Stimulated activated CD4-positive, alpha-beta T cell treated with anti-CD3 and anti-CD28 coated beads, Interleukin-15, amount 100 ng/mL, for 48 hours (primary cell): ENCODE measurements around the gene ARPC2.

Source experiments
- DNase-seq, 2 donors: peaks; one replicate each; pipeline ENCODE4 v3.0.0-alpha.2; 2020; ENCODE audit warnings: low read depth in 2 of 2

The ARPC2 gene

GRCh38 chr2:218255446-218255845, 38.5 kb downstream of the ARPC2 start:
- no peak for DNase-seq

GRCh38 chr2:218256612-218257350, 39.8 kb downstream of the ARPC2 start:
- no peak for DNase-seq

GRCh38 chr2:218257390-218257981, 40.5 kb downstream of the ARPC2 start:
- peak; percentile 60 to 68 for DNase-seq

- no peak for DNase-seq
Observed at GRCh38 chr2:218259099-218259961, 42.3 kb downstream of the ARPC2 start.

- DNase-seq, result no peak
Observed at GRCh38 chr2:218260166-218260565, 43.2 kb downstream of the ARPC2 start.

- no peak for DNase-seq
Observed at GRCh38 chr2:218260742-218261422, 43.9 kb downstream of the ARPC2 start, which contains the start of gene GPBAR1. TSS of gene GPBAR1 (plus strand) at chr2:218261015. CDS start at chr2:218262725, 1,710 bp downstream.

DNA sequence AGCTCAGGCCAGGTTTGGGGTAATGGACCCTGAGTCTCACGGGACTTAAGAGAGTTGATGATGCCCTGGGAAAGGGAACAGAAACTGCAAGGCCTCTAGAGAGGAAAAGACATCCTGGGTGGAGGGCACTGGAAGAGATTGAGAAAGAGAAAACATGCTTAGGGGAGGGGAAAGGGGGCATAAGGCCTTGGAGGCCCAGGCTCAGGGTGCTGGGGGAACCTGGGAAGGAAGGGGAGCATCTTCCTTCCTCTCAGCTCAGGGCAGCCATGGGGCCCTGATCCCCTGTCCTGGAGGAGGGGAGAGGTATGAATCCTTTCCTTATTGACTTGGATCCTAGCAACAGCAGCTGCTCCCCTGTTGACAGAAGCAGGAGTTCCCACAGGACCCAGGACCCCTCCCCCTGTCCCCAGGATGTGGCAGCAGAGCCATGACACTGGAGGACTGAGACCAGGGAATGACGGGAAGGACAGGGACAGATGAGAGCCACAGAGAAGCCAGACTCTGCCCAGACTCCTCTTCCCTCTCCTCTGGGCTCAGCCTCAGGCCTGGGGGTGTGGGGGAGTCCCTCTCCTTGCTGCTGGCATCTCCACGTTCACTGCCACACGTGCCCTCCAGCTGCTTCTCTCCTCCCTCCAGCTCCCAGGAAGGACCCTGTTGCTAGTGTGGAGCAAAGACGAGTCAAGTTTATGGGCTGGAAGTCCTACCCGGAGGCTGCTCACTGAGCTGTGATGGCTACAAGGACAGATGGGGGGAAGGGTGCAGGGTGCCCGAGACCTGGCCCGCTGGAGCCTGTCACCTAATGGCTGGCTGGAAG, 44.6 kb downstream of the ARPC2 start:
- DNase-seq, result no peak

DNA sequence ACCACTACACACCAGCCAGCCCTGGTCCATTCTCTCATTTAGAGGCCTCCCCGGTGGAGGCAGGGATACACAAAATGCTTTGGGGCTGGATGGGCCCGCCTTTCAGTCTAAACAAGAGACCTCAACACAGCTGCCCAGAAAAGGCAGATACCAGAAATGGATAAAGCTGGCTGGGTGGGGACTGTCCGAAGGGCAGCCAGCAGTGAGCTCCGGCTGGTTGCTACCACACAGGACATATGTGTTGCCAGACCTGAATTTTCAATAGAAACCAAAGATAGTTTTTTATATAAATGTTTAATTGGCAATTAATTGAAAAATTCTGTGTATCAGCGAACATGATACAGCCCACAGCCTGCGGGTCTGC, 45.2 kb downstream of the ARPC2 start:
- DNase-seq, result no peak

- no peak for DNase-seq
Observed at GRCh38 chr2:218262631-218263586, 45.9 kb downstream of the ARPC2 start.

DNA sequence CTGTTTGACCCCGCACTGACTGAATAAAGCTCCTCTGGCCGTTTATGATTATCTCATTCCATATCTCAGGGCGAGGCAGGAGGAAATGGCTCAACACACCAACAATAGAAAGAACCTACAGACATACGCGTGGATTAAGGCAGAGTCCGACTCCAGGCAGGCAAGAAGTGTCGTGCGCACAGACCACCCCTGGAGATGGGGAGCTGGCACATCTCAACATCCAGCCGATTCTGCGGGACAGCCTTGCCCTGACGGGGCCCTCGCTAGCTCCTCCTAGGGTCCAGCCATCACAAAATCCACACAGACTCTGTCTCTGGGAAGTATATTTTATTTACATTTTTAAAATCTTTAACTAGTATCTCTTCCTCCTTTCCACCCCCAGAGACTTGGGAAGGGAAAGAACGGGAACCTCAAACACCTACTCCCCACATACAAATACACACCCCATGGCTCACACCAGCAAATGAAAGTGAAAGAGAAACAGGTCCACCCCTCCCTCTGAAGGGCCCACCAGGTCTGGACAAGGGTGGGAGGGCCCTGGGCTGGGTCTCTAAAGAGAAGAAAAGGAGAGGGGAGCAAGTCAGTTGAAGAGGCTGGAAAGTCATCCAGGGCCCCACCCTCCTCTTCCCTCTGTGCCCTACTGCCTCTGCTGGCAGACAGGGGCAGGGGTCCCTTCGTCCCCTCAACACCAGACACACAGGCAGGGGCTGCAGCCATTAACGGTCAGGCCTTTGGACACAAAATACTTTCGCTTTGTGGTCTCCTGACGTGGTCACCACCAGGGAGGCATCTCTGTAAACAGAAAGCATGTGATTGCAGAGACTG, 47.0 kb downstream of the ARPC2 start:
- no peak for DNase-seq

GRCh38 chr2:218264773-218265561, 48.0 kb downstream of the ARPC2 start:
- DNase-seq, result no peak

GRCh38 chr2:218265626-218266025, 48.6 kb downstream of the ARPC2 start:
- DNase-seq, result no peak

- no peak for DNase-seq
Observed at GRCh38 chr2:218266316-218266979, 49.5 kb downstream of the ARPC2 start.

- no peak for DNase-seq
Observed at GRCh38 chr2:218267259-218267658, 50.3 kb downstream of the ARPC2 start.

DNA sequence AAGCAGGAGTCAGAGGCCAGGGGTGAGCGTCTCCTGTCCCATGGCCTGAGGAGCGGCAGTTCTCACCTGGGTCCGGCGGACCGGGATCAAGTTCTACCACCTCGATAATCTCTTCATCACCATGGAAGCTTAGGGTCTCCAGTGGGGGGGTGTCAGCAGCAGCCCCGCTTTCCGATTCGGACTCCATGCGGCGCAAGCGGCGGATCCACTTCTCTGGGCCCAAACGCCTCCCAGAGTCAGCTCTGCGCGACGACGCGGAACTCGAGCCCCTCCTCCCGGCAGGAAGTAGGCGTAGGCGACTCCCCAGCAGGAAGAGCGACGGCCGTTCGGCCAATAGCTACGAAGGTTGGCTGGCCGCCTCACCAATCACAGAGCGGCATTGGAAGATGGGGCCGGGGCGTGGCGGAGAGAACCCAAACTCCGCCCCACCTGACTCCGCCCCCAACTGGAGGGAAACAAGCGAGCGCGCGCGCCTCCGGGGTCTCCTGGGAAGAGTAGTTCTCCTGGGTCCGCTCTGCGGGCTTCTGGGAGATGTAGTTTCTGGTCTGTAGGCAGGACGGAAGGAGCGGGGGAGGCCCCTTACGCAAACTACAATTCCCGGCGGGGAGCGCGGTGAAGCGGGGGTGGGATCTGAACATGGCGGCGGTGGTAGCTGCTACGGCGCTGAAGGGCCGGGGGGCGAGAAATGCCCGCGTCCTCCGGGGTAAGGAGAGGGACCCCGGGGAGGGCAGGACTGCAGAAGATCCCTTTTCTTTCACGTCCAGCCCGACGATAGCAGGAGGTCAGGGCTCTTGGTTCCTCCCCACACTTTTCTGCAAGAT, 53.1 kb downstream of the ARPC2 start, which contains the start of the genes AAMP and PNKD:
AAMP (minus strand) TSS at position 238 of the 821 bp plus-strand sequence; CDS start at position 187, 51 bp downstream.
PNKD (plus strand) TSS at position 620 of the 821 bp plus-strand sequence; CDS start at position 637, 17 bp downstream.
- peak; percentile 100 for DNase-seq

- no peak for DNase-seq
Observed at GRCh38 chr2:218270721-218271486, 53.9 kb downstream of the ARPC2 start.
